IMR-90 (cell line): ENCODE data around the gene C1orf87.

Source experiments
- CEBPB ChIP-seq: IDR thresholded peaks from 2 replicates; pipeline ENCODE4 v1.6.1; 2012; ENCODE audit warnings: low read depth, low read length, improper control_type of control experiment
- MAZ ChIP-seq: IDR thresholded peaks from 2 replicates; pipeline ENCODE4 v1.6.1; 2012; ENCODE audit warnings: low read depth, mild to moderate bottlenecking, low read length, improper control_type of control experiment, moderate library complexity, borderline replicate concordance
- POLR2A ChIP-seq: IDR thresholded peaks from 2 replicates; pipeline ENCODE4 v1.6.1; 2012; ENCODE audit warnings: mild to moderate bottlenecking, low read depth, low read length
- RFX5 ChIP-seq: IDR thresholded peaks from 2 replicates; pipeline ENCODE4 v1.8.0; 2012; ENCODE audit warnings: low read depth, mild to moderate bottlenecking, low read length, moderate library complexity
- SMC3 ChIP-seq: fragments of 150-350 bp; IDR thresholded peaks from 2 replicates; pipeline ENCODE4 v1.6.1; 2016; ENCODE audit warnings: low read depth, mild to moderate bottlenecking, antibody characterized with exemption, low read length, moderate library complexity
- TF ChIP-seq, protein P1 (sequence below): conservative IDR thresholded peaks from 2 replicates; pipeline ENCODE4 v1.5.1; 2012; ENCODE audit warnings: mild to moderate bottlenecking, low read depth, low read length, improper control_type of control experiment
- TF ChIP-seq, protein P2 (sequence below): fragments of 150-350 bp; IDR thresholded peaks from 2 replicates; pipeline ENCODE4 v1.6.1; 2017; ENCODE audit warnings: mild to moderate bottlenecking, antibody characterized with exemption, low read length, low read depth

DNA sequence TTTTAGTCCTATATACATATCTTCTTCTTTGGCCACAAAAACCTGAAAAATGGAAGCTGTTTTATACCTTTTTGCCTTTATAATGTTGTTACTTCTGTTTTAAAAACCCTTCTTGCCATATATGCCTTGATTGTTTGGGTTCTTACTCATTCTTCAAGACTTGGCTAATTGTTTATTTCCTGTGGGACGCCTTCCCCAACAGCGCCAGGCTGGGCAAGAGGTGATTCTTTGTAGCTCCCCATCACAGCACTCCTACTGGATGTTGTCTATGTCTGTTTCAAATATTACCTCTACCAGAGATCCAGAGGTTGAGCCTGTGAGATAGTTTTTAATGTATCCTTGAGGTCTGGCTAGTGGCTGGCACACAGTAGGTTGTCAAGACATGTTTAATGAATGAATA lies 73.8 kb downstream of the C1orf87 start:
- no peak for TF ChIP-seq POLR2A
- TF ChIP-seq RFX5 = no peak
- TF ChIP-seq, protein P1, sequence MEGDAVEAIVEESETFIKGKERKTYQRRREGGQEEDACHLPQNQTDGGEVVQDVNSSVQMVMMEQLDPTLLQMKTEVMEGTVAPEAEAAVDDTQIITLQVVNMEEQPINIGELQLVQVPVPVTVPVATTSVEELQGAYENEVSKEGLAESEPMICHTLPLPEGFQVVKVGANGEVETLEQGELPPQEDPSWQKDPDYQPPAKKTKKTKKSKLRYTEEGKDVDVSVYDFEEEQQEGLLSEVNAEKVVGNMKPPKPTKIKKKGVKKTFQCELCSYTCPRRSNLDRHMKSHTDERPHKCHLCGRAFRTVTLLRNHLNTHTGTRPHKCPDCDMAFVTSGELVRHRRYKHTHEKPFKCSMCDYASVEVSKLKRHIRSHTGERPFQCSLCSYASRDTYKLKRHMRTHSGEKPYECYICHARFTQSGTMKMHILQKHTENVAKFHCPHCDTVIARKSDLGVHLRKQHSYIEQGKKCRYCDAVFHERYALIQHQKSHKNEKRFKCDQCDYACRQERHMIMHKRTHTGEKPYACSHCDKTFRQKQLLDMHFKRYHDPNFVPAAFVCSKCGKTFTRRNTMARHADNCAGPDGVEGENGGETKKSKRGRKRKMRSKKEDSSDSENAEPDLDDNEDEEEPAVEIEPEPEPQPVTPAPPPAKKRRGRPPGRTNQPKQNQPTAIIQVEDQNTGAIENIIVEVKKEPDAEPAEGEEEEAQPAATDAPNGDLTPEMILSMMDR = no peak
- TF ChIP-seq MAZ = no peak
- no peak for TF ChIP-seq CEBPB
- no peak for TF ChIP-seq SMC3
- TF ChIP-seq, protein P2, sequence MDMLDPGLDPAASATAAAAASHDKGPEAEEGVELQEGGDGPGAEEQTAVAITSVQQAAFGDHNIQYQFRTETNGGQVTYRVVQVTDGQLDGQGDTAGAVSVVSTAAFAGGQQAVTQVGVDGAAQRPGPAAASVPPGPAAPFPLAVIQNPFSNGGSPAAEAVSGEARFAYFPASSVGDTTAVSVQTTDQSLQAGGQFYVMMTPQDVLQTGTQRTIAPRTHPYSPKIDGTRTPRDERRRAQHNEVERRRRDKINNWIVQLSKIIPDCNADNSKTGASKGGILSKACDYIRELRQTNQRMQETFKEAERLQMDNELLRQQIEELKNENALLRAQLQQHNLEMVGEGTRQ = no peak
